C4-2B (cell line): ENCODE measurements around the gene SEC16A.

ENCODE experiments used
- CTCF ChIP-seq: fragments of 450-650 bp; conservative IDR thresholded peaks from 2 replicates; pipeline ENCODE4 v1.5.1; 2017; ENCODE audit warnings: mild to moderate bottlenecking
- ZFX ChIP-seq: fragments of 450-650 bp; IDR thresholded peaks from 2 replicates; pipeline ENCODE4 v1.6.1; 2017

DNA sequence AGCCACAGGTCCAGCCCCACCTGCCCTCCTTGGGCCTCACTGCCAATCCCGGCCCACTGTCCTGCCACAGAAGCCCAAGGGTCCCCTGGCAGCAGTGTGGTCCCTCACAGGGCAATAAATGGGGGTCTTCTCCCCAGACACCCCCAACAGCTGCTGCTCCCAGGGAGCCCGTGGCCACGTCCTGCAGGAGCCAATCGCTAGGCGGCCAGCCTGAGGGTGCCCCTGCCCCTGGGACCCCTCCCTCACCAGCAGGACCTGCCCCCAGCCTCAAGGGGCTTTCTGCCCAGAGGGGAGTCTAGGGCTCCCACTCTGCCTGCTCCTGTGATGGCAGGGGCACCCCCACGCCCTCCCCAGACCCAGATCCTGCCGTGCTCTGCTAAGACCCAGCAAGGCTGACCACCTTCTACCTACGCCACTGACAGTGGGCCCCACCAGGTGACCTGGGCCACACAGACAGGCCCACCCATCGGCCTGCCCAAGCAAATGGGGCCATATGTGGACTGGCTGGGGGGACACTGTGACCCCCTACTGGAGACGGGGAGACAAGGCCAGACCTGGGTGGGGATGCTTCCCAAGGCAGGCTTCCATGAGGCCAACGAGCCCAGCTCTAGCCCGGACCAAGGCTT is 46.0 kb upstream of the SEC16A start:
- no peak for TF ChIP-seq CTCF
- TF ChIP-seq ZFX, result no peak
